IMR-90 (cell line): ENCODE data around the gene SYT10. TPM values are rescaled to one million over a fixed set of nuclear protein-coding genes. Genes with fewer than 3 reads are reported as not detected.
A peak's percentile ranks its signal among the peaks of the same experiment; 100 is the strongest.

ENCODE experiments used
- ATAC-seq: fragments of 200-7000 bp; cut with Tn5 transposase; 2 replicates; pipeline ENCODE4 v1.9.1; 2020; ENCODE audit warnings: low read depth, mild to moderate bottlenecking, moderate library complexity
- BruUV-seq: library from RNA; stranded (reverse); fragments of 400-500 nt; replicated peaks from 2 replicates; lab custom pipeline; 2021; lab: Mats Ljungman, UMichigan
- CTCF ChIA-PET: fragments of 300-600 bp; formaldehyde crosslinking; extraction: SDS; loops from one replicate; lab custom pipeline; 2021; ENCODE audit warnings: antibody characterized with exemption; lab: Yijun Ruan, JAX
- POLR2A ChIA-PET: fragments of 300-600 bp; sonication (Branson Sonifier 250); formaldehyde crosslinking; loops from one replicate; lab custom pipeline; 2022; ENCODE audit warnings: antibody characterized with exemption; ENCODE audit not compliant: unreplicated experiment; lab: Charles Lee
- DNase-seq: peaks from one replicate; pipeline ENCODE4 v3.0.0; 2013
- H2AFZ ChIP-seq: replicated peaks from 2 replicates; pipeline ENCODE3; 2013; ENCODE audit warnings: low read length, mild to moderate bottlenecking; ENCODE audit not compliant: poor library complexity
- H2AK5ac ChIP-seq: 2 replicates; pipeline ENCODE4 v1.6.1; 2013; ENCODE audit warnings: low read depth, low read length, inconsistent platforms
- H2AK9ac ChIP-seq: replicated peaks from 2 replicates; pipeline ENCODE3; 2013; ENCODE audit warnings: mild to moderate bottlenecking, low read depth, low read length, moderate library complexity; ENCODE audit not compliant: poor library complexity
- H2BK120ac ChIP-seq: 2 replicates; pipeline ENCODE4 v1.6.1; 2013; ENCODE audit warnings: low read depth, low read length, inconsistent platforms
- H2BK15ac ChIP-seq: 3 replicates; pipeline ENCODE4 v1.6.1; 2013; ENCODE audit warnings: low read depth, low read length, inconsistent platforms
- H2BK20ac ChIP-seq: 2 replicates; pipeline ENCODE4 v1.6.1; 2013; ENCODE audit warnings: low read depth, mild to moderate bottlenecking, inconsistent platforms, low read length, moderate library complexity
- H2BK5ac ChIP-seq: 2 replicates; pipeline ENCODE4 v1.6.1; 2013; ENCODE audit warnings: mild to moderate bottlenecking, low read depth, low read length, inconsistent platforms; ENCODE audit not compliant: poor library complexity, severe bottlenecking
- H3K14ac ChIP-seq: replicated peaks from 2 replicates; pipeline ENCODE4 v1.6.1; 2013; ENCODE audit warnings: low read depth, low read length, inconsistent platforms
- H3K18ac ChIP-seq: 2 replicates; pipeline ENCODE4 v1.6.1; 2013; ENCODE audit warnings: low read depth, low read length, control low read depth
- H3K23ac ChIP-seq: 2 replicates; pipeline ENCODE4 v1.6.1; 2013; ENCODE audit warnings: low read depth, low read length, inconsistent platforms
- H3K27ac ChIP-seq: 2 replicates; pipeline ENCODE4 v1.5.1; 2013; ENCODE audit warnings: mild to moderate bottlenecking, control low read depth, low read length; ENCODE audit not compliant: insufficient read depth
- H3K27me3 ChIP-seq: 2 replicates; pipeline ENCODE4 v1.6.1; 2013; ENCODE audit warnings: low read length; ENCODE audit not compliant: control insufficient read depth, insufficient read depth
- H3K36me3 ChIP-seq: 2 replicates; pipeline ENCODE4 v1.6.1; 2013; ENCODE audit warnings: low read length, mixed read lengths; ENCODE audit not compliant: control insufficient read depth, insufficient read depth
- H3K4ac ChIP-seq: 2 replicates; pipeline ENCODE4 v1.6.1; 2013; ENCODE audit warnings: low read depth, low read length, inconsistent platforms
- H3K4me1 ChIP-seq: 2 replicates; pipeline ENCODE4 v1.6.1; 2013; ENCODE audit warnings: low read length, mixed read lengths; ENCODE audit not compliant: control insufficient read depth, insufficient read depth
- H3K4me2 ChIP-seq: 2 replicates; pipeline ENCODE4 v1.6.1; 2013; ENCODE audit warnings: low read depth, mild to moderate bottlenecking, control low read depth, low read length, moderate library complexity
- H3K4me3 ChIP-seq: 2 replicates; pipeline ENCODE4 v1.5.1; 2013; ENCODE audit warnings: low read depth, mild to moderate bottlenecking, control low read depth, low read length, moderate library complexity; ENCODE audit not compliant: insufficient read depth
- H3K56ac ChIP-seq: 2 replicates; pipeline ENCODE4 v1.6.1; 2013; ENCODE audit warnings: low read length, inconsistent platforms; ENCODE audit not compliant: insufficient read depth; ENCODE audit errors: extremely low read depth
- H3K79me1 ChIP-seq, 2 experiments: 2 replicates each; pipeline ENCODE4 v1.6.1; 2013; ENCODE audit warnings: low read length in 2 of 2, inconsistent platforms in 1 of 2, low read depth in 1 of 2
- H3K9ac ChIP-seq: 2 replicates; pipeline ENCODE4 v1.6.1; 2013; ENCODE audit warnings: low read depth, low read length, control low read depth
- H3K9me1 ChIP-seq: 2 replicates; pipeline ENCODE4 v1.6.1; 2013; ENCODE audit warnings: low read length, inconsistent platforms; ENCODE audit not compliant: insufficient read depth
- H3K9me3 ChIP-seq: 2 replicates; pipeline ENCODE4 v1.6.1; 2013; ENCODE audit warnings: low read length; ENCODE audit not compliant: control insufficient read depth, insufficient read depth
- H4K20me1 ChIP-seq: 2 replicates; pipeline ENCODE4 v1.6.1; 2013; ENCODE audit warnings: low read length, inconsistent platforms; ENCODE audit not compliant: insufficient read depth
- H4K5ac ChIP-seq: 2 replicates; pipeline ENCODE4 v1.6.1; 2013; ENCODE audit warnings: mild to moderate bottlenecking, low read depth, low read length, control low read depth
- H4K8ac ChIP-seq, 2 experiments: 2 replicates each; pipeline ENCODE4 v1.6.1; 2013; ENCODE audit warnings: low read depth in 2 of 2, low read length in 2 of 2, control low read depth in 1 of 2, inconsistent platforms in 1 of 2
- H4K91ac ChIP-seq: 2 replicates; pipeline ENCODE4 v1.6.1; 2013; ENCODE audit warnings: low read depth, low read length, inconsistent platforms; ENCODE audit not compliant: insufficient read depth
- BHLHE40 ChIP-seq: fragments of 150-350 bp; IDR thresholded peaks from 2 replicates; pipeline ENCODE4 v1.6.1; 2016; ENCODE audit warnings: mild to moderate bottlenecking, low read depth, low read length
- CEBPB ChIP-seq: IDR thresholded peaks from 2 replicates; pipeline ENCODE4 v1.6.1; 2012; ENCODE audit warnings: low read depth, low read length, improper control_type of control experiment
- CTCF ChIP-seq: conservative IDR thresholded peaks from 2 replicates; pipeline ENCODE4 v1.5.1; 2012; ENCODE audit warnings: mild to moderate bottlenecking, low read depth, low read length, improper control_type of control experiment
- ELK1 ChIP-seq: fragments of 150-350 bp; IDR thresholded peaks from 2 replicates; pipeline ENCODE4 v1.6.1; 2016; ENCODE audit warnings: low read depth, mild to moderate bottlenecking, low read length, moderate library complexity, borderline replicate concordance
- MAFK ChIP-seq: IDR thresholded peaks from 2 replicates; pipeline ENCODE4 v1.6.1; 2012; ENCODE audit warnings: low read depth, low read length, improper control_type of control experiment
- MAZ ChIP-seq: IDR thresholded peaks from 2 replicates; pipeline ENCODE4 v1.6.1; 2012; ENCODE audit warnings: low read depth, mild to moderate bottlenecking, low read length, improper control_type of control experiment, moderate library complexity, borderline replicate concordance
- POLR2A ChIP-seq: IDR thresholded peaks from 2 replicates; pipeline ENCODE4 v1.6.1; 2012; ENCODE audit warnings: mild to moderate bottlenecking, low read depth, low read length
- WGBS, 2 experiments: methylation state at CpG; one replicate each; pipeline versions ENCODE4 v1.1.5 to v1.1.7; 2013; ENCODE audit warnings: missing lambda C conversion rate in 2 of 2; ENCODE audit not compliant: insufficient read length in 1 of 2; ENCODE audit errors: extremely low coverage in 2 of 2; 5-methylcytosine and 5-hydroxymethylcytosine counted together
- dilution Hi-C: fragments of 300-500 bp; cut with HindIII; formaldehyde crosslinking; loops from one replicate; pipeline ENCODE4 v1.14.3; 2018; ENCODE audit warnings: low sequenced_read_pairs; ENCODE audit not compliant: unreplicated experiment
- in situ Hi-C: fragments of 300-500 bp; cut with MboI; formaldehyde crosslinking; loops from 3 replicates; pipeline ENCODE4 v1.14.3; 2019; ENCODE audit warnings: low sequenced_read_pairs, inconsistent platforms, mixed read lengths
- intact Hi-C: fragments of 100-400 bp; cut with micrococcal nuclease; formaldehyde crosslinking; loops from 2 replicates; pipeline ENCODE4 v1.10.0; 2022
- polyA plus RNA-seq, 3 experiments: library from polyadenylated mRNA; depleted of rRNA; stranded (reverse); fragments of >200 nt; gene quantifications; 2 replicates each; pipeline ENCODE4 v1.2.3, GENCODE V29; 2012; ENCODE audit warnings: low replicate concordance in 1 of 3
- total RNA-seq: library from RNA; depleted of rRNA; stranded (reverse); fragments of >200 nt; gene quantifications from 2 replicates; pipeline ENCODE4 v1.2.3, GENCODE V29; 2012

Gene SYT10
- total and polyA plus RNA-seq, 2 of the 4 experiments (the other 2 are of a cell fraction) = not detected

- H3K4me1 ChIP-seq = no peaks in the 10 kb centered on the region
- H3K18ac ChIP-seq = no peak overlapping the region
- no peaks in the 10 kb centered on the region for H4K20me1 ChIP-seq
- H3K9me1 ChIP-seq = no peaks in the 10 kb centered on the region
- ChIA-PET POLR2A (no interaction called here), CTCF (no interaction called here)
- no peak overlapping the region for H4K8ac ChIP-seq
- dilution Hi-C loops (no loop called here), intact Hi-C loops (no loop called here), in situ Hi-C loops (no loop called here)
- H4K5ac ChIP-seq = no peak overlapping the region
- H3K14ac ChIP-seq = no peak overlapping the region
- no peak overlapping the region for H2BK20ac ChIP-seq
- H3K4me3 ChIP-seq = peak overlapping the region; percentile 35
- ATAC-seq = no peak; the same call in 1 of the 2 replicates
- no peak overlapping the region for H3K56ac ChIP-seq
- no peak overlapping the region for H3K27ac ChIP-seq
- H2AFZ ChIP-seq = peak overlapping the region; percentile 87
- H3K4ac ChIP-seq = no peak overlapping the region
- no peak overlapping the region for H2BK15ac ChIP-seq
- H2AK5ac ChIP-seq = no peak overlapping the region
- H3K36me3 ChIP-seq = no peaks in the 10 kb centered on the region
- peak overlapping the region; percentile 65 for H3K4me2 ChIP-seq
- no peak overlapping the region for H4K91ac ChIP-seq
- WGBS, 2 experiments = 0% methylated on average over 11 of the region's 68 CpGs; no CpG with 5 or more reads in 1 of the 2 experiments
- peaks cover 10% of the 10 kb centered on the region for H3K27me3 ChIP-seq
- no peak overlapping the region for H3K9ac ChIP-seq
- DNase-seq = no peak
- H3K79me1 ChIP-seq = no peaks in the 10 kb centered on the region
- H2BK5ac ChIP-seq = no peak overlapping the region
- TF ChIP-seq MAFK (no peak), MAZ (no peak), BHLHE40 (no peak), CTCF (no peak), CEBPB (no peak), ELK1 (no peak), POLR2A (no peak)
- H2AK9ac ChIP-seq = peak overlapping the region; percentile 78
- peaks cover 2% of the 10 kb centered on the region; the same call in 1 of the 2 replicates for H3K9me3 ChIP-seq
- H3K23ac ChIP-seq = no peak overlapping the region
- BruUV-seq = no TSS peak
- H2BK120ac ChIP-seq = no peak overlapping the region
These were observed 600 bp downstream of the SYT10 start for GRCh38 chr12:33438851-33439586.
